Umbilical cord (tissue), 1 donor: ENCODE results near the gene TGM6. TPM values are rescaled to one million over a fixed set of nuclear protein-coding genes. Genes with fewer than 3 reads are reported as not detected.

Experiments used
- total RNA-seq: library from RNA; depleted of rRNA; stranded (reverse); fragments of >200 nt; gene quantifications from one replicate; pipeline ENCODE4 v1.2.3, GENCODE V29; 2014; ENCODE audit warnings: low replicate concordance; ENCODE audit not compliant: insufficient read depth

TGM6 gene
- total RNA-seq, 1 donor from 2014 or later: not detected

Other genes starting within 250 kb of the TGM6 start
- gene TGM3, start 84.9 kb upstream of the TGM6 start, total RNA-seq: not detected
- gene SNRPB, start 89.9 kb downstream of the TGM6 start, total RNA-seq: 85.9 TPM
- 14.0 TPM for gene ZNF343, start 128.0 kb downstream of the TGM6 start, total RNA-seq
- gene TMC2, start 155.7 kb downstream of the TGM6 start, total RNA-seq: 1.4 TPM